ENCODE results near the gene VASH2.

GRCh38 chr1:212990276-212990675 is 39.9 kb downstream of the VASH2 start:
- TF ChIP-seq ZNF396 (CRISPR knock-in tag; IDR thresholded peaks at IDR 0.05; ENCODE audit: borderline replicate concordance), result no peak
- no peak for TF ChIP-seq SP1 (CRISPR knock-in tag; conservative IDR thresholded peaks at IDR 0.05)
- TF ChIP-seq, protein P1, sequence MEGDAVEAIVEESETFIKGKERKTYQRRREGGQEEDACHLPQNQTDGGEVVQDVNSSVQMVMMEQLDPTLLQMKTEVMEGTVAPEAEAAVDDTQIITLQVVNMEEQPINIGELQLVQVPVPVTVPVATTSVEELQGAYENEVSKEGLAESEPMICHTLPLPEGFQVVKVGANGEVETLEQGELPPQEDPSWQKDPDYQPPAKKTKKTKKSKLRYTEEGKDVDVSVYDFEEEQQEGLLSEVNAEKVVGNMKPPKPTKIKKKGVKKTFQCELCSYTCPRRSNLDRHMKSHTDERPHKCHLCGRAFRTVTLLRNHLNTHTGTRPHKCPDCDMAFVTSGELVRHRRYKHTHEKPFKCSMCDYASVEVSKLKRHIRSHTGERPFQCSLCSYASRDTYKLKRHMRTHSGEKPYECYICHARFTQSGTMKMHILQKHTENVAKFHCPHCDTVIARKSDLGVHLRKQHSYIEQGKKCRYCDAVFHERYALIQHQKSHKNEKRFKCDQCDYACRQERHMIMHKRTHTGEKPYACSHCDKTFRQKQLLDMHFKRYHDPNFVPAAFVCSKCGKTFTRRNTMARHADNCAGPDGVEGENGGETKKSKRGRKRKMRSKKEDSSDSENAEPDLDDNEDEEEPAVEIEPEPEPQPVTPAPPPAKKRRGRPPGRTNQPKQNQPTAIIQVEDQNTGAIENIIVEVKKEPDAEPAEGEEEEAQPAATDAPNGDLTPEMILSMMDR (IDR thresholded peaks at IDR 0.05), result no peak
- no peak for TF ChIP-seq ATF2 (CRISPR knock-in tag; IDR thresholded peaks at IDR 0.05; ENCODE audit: borderline replicate concordance, low read depth)
- no peak for TF ChIP-seq MXD4 (CRISPR knock-in tag; IDR thresholded peaks at IDR 0.05; ENCODE audit: borderline replicate concordance)
- no peak for TF ChIP-seq CBFB (CRISPR knock-in tag; IDR thresholded peaks at IDR 0.05; ENCODE audit: low read depth)
- TF ChIP-seq KAT7 (CRISPR knock-in tag; IDR thresholded peaks at IDR 0.05; ENCODE audit: borderline replicate concordance), result no peak
- TF ChIP-seq ZNF512 (CRISPR knock-in tag; IDR thresholded peaks at IDR 0.05; ENCODE audit: borderline replicate concordance), result no peak
- TF ChIP-seq E2F5 (CRISPR knock-in tag; IDR thresholded peaks at IDR 0.05), result no peak
- TF ChIP-seq FOXJ3 (CRISPR knock-in tag; IDR thresholded peaks at IDR 0.05; ENCODE audit: borderline replicate concordance), result no peak
- TF ChIP-seq ZNF281 (CRISPR knock-in tag; IDR thresholded peaks at IDR 0.05), result no peak
- no peak for TF ChIP-seq ZSCAN18 (CRISPR knock-in tag; IDR thresholded peaks at IDR 0.05)
- no peak for TF ChIP-seq USF1 (CRISPR knock-in tag; IDR thresholded peaks at IDR 0.05)
- TF ChIP-seq NFYB (CRISPR knock-in tag; conservative IDR thresholded peaks at IDR 0.05; ENCODE audit: low read depth), result no peak

Data from WTC11 (cell line).